Activated B cell treated with CpG ODN at 0.5 μM for 24 hours (primary cell): ENCODE results near the gene STAP2. TPM values are rescaled to one million over a fixed set of nuclear protein-coding genes. Genes with fewer than 3 reads are reported as not detected.
"Not testable (repeated sequence)": the region's sequence is repeated elsewhere in the genome, so short reads cannot be mapped to it uniquely, and the experiment has no call there.

ENCODE experiments used
- ATAC-seq: fragments of 200-7000 bp; cut with Tn5 transposase; one replicate; pipeline ENCODE4 v1.10.0; 2021; ENCODE audit warnings: low read depth, mild to moderate bottlenecking, moderate library complexity
- CTCF ChIA-PET: fragments of 350-600 bp; sonication (Branson Sonifier 250); formaldehyde crosslinking; loops from one replicate; lab custom pipeline; 2021; ENCODE audit warnings: antibody characterized with exemption; lab: Charles Lee
- POLR2A ChIA-PET: fragments of 350-600 bp; sonication (Branson Sonifier 250); formaldehyde crosslinking; loops from one replicate; lab custom pipeline; 2021; ENCODE audit warnings: antibody characterized with exemption; lab: Charles Lee
- DNase-seq: peaks from one replicate; pipeline ENCODE4 v3.0.0; 2022
- H3K27ac Mint-ChIP-seq: one replicate; pipeline ENCODE4 v1.8.0; 2020; ENCODE audit warnings: mixed read lengths
- H3K27me3 Mint-ChIP-seq: one replicate; pipeline ENCODE4 v1.8.0; 2021; ENCODE audit warnings: mixed read lengths
- H3K36me3 Mint-ChIP-seq: one replicate; pipeline ENCODE4 v1.8.0; 2021; ENCODE audit warnings: low read depth, mixed read lengths
- H3K4me1 Mint-ChIP-seq: one replicate; pipeline ENCODE4 v1.8.0; 2021; ENCODE audit warnings: mixed read lengths
- H3K4me3 Mint-ChIP-seq: one replicate; pipeline ENCODE4 v1.8.0; 2020; ENCODE audit warnings: mild to moderate bottlenecking, mixed read lengths
- H3K9me3 Mint-ChIP-seq: one replicate; pipeline ENCODE4 v1.8.0; 2020; ENCODE audit warnings: mixed read lengths
- intact Hi-C: fragments of 100-400 bp; cut with micrococcal nuclease; formaldehyde crosslinking; loops from one replicate; pipeline ENCODE4 v1.15.1; 2024
- total RNA-seq: library from RNA; stranded (reverse); gene quantifications from 2 replicates; pipeline ENCODE4 v1.2.3, GENCODE V29; 2022
- TF ChIP-seq, protein P1 (sequence below): fragments of 200-600 bp; IDR thresholded peaks from one replicate; pipeline ENCODE4 v1.8.0; 2022; ENCODE audit warnings: antibody characterized with exemption, mild to moderate bottlenecking

STAP2 gene
- total RNA-seq, 1 donor from 2014 or later: 1.1 TPM

GRCh38 chr19:4288091-4288777 is 50.4 kb downstream of the STAP2 start:
- DNase-seq (no peak), ATAC-seq (no peak)
- H3K4me3 Mint-ChIP-seq: no peak overlapping the region
- peaks cover 8% of the 10 kb centered on the region for H3K27me3 Mint-ChIP-seq
- H3K27ac Mint-ChIP-seq: no peak overlapping the region
- ChIA-PET POLR2A (no interaction called here), CTCF (no interaction called here)
- TF ChIP-seq, protein P1, sequence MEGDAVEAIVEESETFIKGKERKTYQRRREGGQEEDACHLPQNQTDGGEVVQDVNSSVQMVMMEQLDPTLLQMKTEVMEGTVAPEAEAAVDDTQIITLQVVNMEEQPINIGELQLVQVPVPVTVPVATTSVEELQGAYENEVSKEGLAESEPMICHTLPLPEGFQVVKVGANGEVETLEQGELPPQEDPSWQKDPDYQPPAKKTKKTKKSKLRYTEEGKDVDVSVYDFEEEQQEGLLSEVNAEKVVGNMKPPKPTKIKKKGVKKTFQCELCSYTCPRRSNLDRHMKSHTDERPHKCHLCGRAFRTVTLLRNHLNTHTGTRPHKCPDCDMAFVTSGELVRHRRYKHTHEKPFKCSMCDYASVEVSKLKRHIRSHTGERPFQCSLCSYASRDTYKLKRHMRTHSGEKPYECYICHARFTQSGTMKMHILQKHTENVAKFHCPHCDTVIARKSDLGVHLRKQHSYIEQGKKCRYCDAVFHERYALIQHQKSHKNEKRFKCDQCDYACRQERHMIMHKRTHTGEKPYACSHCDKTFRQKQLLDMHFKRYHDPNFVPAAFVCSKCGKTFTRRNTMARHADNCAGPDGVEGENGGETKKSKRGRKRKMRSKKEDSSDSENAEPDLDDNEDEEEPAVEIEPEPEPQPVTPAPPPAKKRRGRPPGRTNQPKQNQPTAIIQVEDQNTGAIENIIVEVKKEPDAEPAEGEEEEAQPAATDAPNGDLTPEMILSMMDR: no peak
- no peaks in the 10 kb centered on the region for H3K36me3 Mint-ChIP-seq
- no peaks in the 10 kb centered on the region for H3K9me3 Mint-ChIP-seq
- no peaks in the 10 kb centered on the region for H3K4me1 Mint-ChIP-seq
- intact Hi-C loops: no loop called here

- H3K27me3 Mint-ChIP-seq: peaks cover 17% of the 10 kb centered on the region
- H3K4me1 Mint-ChIP-seq, H3K9me3 Mint-ChIP-seq, H3K36me3 Mint-ChIP-seq, ATAC-seq, DNase-seq, H3K27ac Mint-ChIP-seq, H3K4me3 Mint-ChIP-seq, POLR2A ChIA-PET, intact Hi-C loops: not testable (repeated sequence)
- CTCF ChIA-PET: interaction anchor here (0.6 kb wide), 1 partner anchor 69 kb away, joined by 3 read pairs; no protein-coding TSS in a partner anchor
These were observed 52.5 kb downstream of the STAP2 start for GRCh38 chr19:4286141-4286540.

DNA sequence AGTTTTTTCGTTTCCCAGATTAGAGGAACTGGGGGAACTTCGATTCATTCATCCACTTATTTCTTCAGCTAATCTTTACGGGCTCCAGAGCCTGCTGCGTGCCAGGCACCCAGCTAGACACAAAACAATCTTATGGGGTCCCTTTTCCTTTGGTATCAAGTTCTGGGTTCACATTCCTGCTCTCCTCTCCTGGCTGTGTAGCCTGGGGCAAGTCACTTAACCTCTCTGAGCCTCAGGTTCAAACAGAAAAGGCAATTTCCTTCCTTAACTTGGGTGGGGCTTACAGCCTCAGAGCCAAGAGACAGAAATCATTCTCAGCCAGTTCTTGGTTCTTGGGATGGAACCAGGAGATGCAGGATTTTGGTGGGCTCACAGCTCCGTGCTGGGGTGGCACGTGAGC is 53.7 kb downstream of the STAP2 start:
- no peaks in the 10 kb centered on the region for H3K4me1 Mint-ChIP-seq
- no peaks in the 10 kb centered on the region for H3K9me3 Mint-ChIP-seq
- TF ChIP-seq, protein P1: no peak
- H3K4me3 Mint-ChIP-seq: no peak overlapping the region
- no peak overlapping the region for H3K27ac Mint-ChIP-seq
- H3K36me3 Mint-ChIP-seq: no peaks in the 10 kb centered on the region
- H3K27me3 Mint-ChIP-seq: peaks cover 23% of the 10 kb centered on the region
- ChIA-PET CTCF (no interaction called here), POLR2A (interaction anchor here (0.7 kb wide), 1 partner anchor 81 kb away, joined by 7 read pairs; no protein-coding TSS in a partner anchor)
- no peak for ATAC-seq
- intact Hi-C loops: no loop called here
- DNase-seq: no peak

DNA sequence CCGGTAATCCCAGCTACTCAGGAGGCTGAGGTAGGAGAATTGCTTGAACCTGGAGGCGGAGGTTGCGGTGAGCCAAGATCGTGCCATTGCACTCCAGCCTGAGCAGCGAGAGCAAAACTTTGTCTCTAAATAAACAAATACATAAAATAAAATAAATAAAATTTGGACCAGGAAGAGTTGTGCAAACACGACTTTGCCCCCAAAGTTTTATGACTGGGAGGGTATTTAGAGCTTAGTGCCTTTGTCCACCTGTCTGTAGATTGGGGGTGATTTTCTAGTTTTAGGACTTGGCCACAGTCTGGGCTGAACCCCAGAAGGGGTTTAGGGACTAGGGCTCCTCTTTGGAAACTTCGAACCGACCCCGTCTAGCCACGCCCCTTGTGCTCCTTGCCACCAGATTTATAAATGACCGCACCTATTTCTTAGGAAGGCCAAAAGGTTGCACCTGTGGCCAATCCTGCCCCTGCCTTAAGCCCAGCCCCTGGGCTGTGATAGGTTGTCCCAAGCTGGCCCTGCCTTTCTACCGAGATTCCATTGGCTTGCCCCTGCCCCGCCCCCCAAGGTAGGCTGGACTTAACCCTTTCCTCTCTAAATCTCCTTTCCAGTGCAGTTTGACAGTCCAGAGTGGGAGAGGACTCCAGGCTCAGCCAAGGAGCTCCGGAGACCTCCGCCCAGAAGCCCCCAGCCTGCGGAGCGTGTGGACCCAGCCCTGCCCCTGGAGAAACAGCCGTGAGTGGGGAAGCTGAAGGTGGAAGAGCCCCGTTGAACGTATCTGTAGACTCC is 54.3 kb downstream of the STAP2 start:
- no peak for DNase-seq
- ChIA-PET CTCF (no interaction called here), POLR2A (no interaction called here)
- no peak for ATAC-seq
- Mint-ChIP-seq H3K27me3 (peaks cover 26% of the 10 kb centered on the region), H3K27ac (no peak overlapping the region), H3K9me3 (no peaks in the 10 kb centered on the region), H3K4me3 (no peak overlapping the region), H3K4me1 (peaks cover 2% of the 10 kb centered on the region), H3K36me3 (no peaks in the 10 kb centered on the region)
- TF ChIP-seq, protein P1: no peak
- intact Hi-C loops: no loop called here

DNA sequence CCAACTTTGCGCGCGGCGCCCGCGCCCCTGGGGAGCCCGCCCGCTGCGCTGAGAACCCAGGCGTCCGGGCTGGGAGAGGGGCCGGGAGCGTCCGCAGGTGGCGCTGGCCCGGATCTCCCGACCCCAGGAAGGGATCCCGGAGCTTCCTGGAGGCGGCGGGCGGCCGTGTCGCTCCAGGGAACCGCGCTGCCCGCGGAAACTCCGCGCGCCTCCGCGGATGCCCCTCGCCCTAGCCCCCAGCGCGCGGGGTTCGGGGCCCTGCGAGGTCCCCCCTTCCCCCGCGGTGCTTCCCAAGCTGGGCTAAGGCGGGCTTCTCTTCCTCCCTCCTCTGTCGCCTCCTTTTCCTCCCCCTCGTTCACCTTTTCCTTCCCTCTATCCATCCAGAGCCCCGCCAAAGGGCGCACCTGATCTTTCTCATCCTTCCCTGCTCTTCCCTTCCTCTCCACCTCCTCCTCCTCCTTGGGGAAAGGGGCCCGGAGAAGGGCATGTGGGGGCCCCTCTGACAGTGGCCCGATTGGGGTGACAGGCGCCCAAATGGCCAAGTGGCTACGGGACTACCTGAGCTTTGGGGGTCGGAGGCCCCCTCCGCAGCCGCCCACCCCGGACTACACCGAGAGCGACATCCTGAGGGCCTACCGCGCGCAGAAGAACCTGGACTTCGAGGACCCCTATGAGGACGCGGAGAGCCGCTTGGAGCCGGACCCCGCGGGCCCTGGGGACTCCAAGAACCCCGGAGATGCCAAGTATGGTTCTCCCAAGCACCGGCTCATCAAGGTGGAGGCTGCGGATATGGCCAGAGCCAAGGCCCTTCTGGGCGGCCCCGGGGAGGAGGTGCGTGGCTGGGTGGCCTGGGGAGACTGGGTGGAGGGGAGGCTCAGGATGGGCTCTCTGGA is 58.9 kb downstream of the STAP2 start:
- peak overlapping the region; percentile 32 for H3K4me3 Mint-ChIP-seq
- ChIA-PET CTCF (no interaction called here), POLR2A (no interaction called here)
- ATAC-seq: no peak
- H3K27me3 Mint-ChIP-seq: peaks cover 31% of the 10 kb centered on the region
- no peaks in the 10 kb centered on the region for H3K36me3 Mint-ChIP-seq
- intact Hi-C loops: no loop called here
- H3K9me3 Mint-ChIP-seq: no peaks in the 10 kb centered on the region
- no peak for DNase-seq
- no peak overlapping the region for H3K27ac Mint-ChIP-seq
- peaks cover 4% of the 10 kb centered on the region for H3K4me1 Mint-ChIP-seq
- TF ChIP-seq, protein P1: no peak
